HG03354 (cell line): Measurements from ENCODE around the gene PLCB2.

Source experiments
- ATAC-seq: cut with Tn5 transposase; IDR thresholded peaks from one replicate; pipeline ENCODE4 v1.9.1; 2021; ENCODE audit warnings: mild to moderate bottlenecking; ENCODE audit not compliant: unreplicated experiment, poor library complexity, severe bottlenecking

PLCB2 gene

DNA sequence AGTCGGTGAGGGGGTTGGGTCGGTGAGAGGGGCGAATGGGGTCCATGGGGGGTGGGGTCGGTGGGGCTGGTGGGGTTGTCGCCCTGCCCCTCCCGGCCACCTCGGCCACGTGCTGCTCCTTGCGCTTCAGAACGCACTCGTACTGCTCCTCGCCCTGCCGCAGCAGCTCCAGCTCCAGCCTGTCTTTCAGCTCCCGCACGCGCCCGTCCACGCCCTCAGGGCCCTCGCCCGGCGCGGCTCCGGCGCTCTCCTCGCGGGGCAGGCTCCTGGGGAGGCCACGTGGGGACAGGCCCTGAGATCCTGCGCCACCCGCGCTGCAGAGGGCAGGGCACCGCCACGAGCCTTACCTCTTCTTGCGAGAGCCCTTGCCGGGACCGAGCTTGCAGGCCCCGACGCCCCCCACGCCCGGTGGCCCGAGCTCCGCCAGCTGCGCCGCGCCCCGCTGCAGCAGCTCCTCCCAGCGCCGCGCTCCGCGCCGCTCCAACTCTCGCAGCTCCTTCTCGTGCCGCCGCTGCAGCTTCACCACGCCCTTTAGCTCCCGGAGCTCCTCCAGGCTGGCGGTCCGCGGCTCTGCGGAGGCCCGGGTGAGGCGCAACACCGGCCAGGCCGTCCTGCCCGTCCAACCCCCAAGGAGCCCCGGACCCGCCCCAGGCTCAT is 16.7 kb downstream of the PLCB2 start:
- ATAC-seq = no peak

- no peak for ATAC-seq
These were observed 17.2 kb downstream of the PLCB2 start for GRCh38 chr15:40290545-40290917.

DNA sequence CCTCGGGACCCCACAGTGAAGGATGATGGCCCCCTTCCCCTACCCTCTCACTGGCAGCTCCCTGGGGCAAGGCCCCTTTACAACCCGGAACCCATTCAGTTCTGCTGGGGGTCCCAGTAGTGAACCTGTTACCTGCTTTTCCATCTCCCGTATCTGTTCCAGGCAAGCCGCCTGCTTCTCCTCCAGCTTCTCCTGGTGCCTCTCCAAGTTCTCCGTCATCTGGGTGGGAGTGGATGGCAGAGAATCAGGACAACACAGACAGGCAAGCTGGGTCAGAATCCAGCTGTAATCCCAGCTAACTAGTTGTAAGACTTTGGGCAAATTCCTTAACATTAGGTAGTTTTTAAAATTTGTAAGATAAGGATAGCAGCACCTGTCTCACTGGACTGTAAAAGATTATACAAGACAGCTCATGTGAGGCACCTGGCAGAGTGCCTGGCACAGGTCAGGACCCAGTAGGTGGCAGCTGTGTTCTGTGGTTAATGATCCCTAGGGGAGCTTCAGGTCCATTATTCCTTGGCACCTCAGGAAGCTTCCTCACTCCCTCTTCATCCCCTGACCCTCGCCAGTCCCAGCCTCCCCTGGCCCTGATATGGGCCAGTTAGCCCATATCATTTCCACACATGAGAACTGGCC is 18.5 kb downstream of the PLCB2 start:
- ATAC-seq = no peak

GRCh38 chr15:40287968-40288367 is 19.8 kb downstream of the PLCB2 start:
- ATAC-seq = no peak

DNA sequence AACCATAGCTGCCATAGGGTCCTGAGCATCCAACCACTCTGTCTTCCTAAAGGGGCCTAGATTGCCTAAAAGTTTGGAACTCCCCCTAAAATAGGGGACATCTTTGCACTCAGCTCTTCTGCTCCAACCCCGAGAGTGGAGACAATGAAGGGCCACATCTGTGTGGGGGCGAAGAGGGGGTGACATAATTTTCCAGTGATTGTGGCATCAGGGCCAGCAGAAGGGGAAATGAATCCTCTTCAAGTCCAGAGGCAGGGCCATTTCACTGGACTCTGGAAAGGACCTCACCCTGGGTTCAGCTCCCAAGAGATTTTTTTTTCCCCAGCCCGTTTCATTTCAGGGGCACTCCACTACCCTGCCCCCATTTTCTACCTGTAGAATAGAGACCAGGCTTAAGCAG is 20.2 kb downstream of the PLCB2 start:
- no peak for ATAC-seq

DNA sequence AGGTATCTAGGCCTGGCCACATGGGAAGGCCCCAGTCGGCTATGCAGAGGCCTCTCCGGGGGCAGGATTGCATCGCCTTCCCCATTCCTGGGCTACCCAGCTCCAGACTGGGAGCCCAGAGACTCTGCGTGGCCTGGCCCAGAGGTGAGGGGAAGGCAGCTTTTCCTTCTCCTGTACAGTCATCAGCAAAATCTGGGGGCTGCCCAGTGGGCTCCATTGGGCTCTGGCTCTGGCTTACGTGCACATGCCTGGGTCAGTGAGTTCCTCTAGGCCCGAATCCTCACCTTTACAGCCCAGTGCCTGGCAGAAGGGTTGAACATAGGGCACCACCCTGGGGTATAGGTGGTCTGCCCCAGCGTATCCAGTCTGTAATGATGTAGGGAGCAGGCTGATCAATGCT is 20.9 kb downstream of the PLCB2 start:
- ATAC-seq = no peak

- ATAC-seq = no peak
These were observed 21.6 kb downstream of the PLCB2 start for GRCh38 chr15:40286061-40286532.

DNA sequence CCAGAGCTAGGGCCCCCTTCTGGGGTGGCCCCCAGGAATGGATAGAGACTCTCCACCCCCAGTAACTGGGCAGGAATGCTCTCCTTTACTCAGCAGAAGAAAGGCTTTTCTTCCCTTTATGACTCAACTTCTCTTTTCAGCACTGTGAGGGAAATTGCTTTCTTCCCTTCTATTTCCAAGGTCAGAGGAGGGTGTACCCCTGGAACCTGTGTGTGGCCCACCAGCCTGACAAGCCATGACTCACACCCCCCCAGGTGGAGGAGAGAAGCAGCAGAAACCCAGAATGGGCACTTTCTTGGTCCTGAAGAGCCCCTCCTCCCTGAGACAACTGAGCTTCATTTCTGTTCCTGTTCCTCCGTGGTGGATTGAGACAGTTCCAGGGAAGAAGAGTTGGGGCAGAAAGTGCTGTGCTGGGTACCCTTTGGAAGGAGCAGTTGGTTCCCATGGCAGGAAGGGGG is 22.2 kb downstream of the PLCB2 start:
- no peak for ATAC-seq

DNA sequence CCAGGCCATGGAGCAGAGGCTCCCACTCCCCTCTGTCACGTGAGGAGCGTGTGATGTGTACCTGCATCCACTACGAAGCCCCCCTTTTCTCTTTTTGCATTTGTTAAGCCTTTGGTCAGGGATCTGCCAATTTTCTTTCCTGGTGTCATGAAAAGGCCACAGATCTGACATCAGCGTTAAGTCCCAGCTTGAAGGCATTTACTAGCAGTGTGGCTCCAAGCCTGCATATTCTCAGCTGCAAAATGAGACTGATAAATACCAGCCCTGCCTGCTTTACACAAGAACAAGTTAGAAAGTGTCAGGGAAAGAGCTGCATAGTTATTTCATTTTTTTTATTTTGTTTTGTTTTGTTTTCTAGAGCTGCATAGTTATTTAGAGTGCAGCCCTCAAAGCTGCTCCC is 22.6 kb downstream of the PLCB2 start:
- no peak for ATAC-seq

GRCh38 chr15:40283615-40284300 is 24.0 kb downstream of the PLCB2 start:
- no peak for ATAC-seq

GRCh38 chr15:40282869-40283614 is 24.7 kb downstream of the PLCB2 start, which contains the start of gene ANKRD63:
ANKRD63 (minus strand) TSS chr15:40283064; CDS start chr15:40282586, 478 bp downstream.
- no peak for ATAC-seq

DNA sequence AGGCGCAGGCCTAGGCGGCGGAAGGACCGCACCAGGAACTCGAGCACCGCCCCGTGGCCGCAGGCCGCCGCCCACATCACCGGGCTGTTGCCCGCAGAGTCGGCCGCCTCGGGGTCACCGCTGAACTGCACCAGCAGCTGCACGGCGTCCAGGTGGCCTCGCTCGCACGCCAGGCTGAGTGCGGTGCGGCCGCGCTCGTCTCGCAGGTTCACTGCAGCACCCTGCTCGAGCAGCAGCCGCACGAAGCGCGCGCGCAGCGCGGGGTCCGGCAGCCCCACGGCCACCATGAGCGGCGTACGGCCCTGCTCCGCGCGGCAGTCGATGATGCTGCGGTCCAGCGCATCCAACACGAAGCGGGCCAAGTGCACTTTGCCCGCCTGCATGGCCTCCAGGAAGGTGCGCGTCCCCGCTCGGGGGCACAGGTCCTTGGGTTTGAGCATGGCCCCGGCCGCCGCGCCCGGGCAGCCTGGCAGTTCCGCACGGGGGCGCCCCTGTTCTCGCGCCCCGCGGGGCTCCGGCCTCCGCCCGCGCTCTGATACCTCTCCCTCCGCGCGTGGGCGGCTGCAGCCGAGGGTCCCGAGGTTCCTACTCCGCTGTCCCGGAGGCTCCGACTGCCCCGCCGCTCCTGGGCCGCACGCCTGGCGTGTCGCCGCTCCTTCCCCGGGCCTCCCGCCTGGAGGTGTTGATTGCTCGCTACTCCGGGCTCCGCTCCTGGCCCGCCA is 25.4 kb downstream of the PLCB2 start:
- ATAC-seq = no peak

DNA sequence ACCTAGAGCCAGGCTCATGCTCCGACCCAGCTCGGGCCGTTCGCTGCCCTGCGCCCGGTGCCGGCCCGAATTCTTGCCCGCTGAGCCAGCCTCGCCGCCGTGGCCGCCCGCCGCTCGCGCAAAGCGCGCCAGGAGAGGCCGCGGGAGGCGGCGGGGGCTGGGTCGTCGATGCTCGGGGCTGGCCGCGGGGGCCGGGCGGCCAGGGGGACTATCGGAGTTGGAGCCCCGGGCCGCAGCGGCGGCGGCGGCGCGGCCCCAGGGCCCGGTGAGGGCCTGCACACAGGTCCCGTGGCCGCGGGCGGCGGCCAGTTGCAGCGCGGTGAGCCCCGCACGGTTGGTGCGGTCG is 26.0 kb downstream of the PLCB2 start:
- no peak for ATAC-seq

DNA sequence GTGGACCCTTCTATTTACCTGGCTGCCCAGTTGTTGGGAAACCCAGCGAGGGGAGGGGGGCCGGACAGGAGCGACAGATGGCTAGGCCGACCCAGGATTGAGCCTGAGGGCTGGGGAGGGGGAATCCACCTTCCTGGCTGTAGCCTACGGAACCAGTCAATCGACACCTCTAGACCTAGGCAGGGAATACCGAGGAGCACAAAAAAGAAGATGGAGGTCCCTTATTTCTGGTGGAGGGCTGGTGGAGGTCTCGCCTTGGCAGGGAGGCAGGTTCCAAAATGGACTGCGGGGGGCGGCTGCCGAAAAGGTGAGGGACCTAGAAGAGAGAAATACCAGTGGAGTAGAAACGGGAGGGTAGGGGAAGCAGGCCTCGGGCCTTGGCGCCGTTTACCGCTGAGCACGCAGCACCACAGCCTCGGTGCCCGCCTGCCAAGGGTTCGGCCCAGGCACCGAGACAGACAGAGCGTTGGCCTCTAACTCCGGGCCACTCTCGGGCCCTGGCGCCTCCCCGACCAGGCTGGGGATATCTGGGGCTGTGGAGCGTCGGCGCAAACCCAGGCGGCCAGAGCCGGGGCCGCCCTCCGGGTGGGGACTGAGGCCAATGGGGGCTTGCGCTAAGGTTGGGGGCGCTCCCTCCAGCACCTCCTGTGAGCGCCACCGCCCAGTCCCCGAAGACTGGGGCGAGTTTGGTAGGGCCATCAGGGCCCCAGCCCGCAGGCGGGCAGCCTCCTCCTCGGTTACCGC is 26.5 kb downstream of the PLCB2 start:
- ATAC-seq = no peak

DNA sequence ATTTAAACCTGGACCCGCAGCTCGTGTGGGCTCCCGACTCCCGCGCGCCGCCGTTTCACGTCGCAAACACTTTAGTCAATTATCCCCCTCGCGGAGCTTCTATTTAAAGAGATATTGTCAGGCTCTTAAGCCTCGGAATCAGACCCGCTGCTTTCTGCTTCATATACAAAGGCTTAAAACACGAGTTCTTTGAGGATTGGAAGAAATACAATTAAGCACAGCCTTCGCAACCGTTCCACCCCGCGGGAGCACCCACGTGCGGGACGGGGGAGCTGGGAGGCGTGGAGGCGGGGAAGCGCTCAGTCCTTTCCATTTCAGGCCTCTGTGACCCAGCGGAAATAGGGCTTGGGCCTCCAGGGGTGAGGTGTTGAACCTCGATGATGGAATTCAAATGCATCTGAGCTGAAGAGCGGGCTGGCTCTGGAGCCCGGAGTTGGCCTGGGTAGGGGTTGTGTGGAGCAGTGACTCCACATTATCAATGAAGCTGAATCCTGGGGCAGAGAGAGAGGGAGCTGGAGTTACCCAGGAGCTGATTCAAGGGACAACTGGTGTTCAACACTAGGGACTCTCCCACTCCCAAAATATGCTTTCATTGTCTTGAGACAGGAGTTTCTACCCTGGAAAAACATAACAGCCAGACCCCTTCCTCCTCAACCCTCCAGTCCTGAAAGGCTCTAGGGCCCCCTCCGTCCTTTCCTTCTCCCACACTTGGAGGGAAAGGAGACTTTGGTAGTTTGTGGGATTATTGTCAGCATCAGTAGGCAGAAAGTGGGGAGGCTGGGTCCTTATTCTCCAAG is 27.3 kb downstream of the PLCB2 start:
- no peak for ATAC-seq

- ATAC-seq = no peak
These were observed 28.1 kb downstream of the PLCB2 start for GRCh38 chr15:40279437-40280141.

- ATAC-seq = no peak
These were observed 29.7 kb downstream of the PLCB2 start for GRCh38 chr15:40278026-40278425.

DNA sequence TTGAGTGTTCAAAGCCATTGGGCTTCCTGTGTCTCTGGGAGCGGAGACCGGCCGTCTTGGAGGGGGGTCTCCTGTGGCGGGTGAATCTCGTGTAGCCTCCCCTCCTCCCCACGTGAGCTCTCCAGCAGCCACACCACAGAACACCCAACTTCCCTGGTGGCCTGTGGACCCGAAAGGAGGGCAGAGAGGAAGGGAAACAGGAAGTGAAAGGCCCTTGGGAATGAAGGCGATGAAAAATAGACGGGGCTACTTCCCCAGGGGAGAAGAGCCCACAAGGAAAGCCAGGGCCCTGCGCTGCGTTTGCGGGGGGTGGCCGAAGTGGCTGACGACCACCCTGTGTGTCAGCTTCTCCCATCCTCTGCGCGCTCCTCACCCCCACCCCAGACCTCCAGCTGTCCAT is 30.3 kb downstream of the PLCB2 start:
- no peak for ATAC-seq
